SIG-M5 treated with dmso at 0.1 percent for 504 hours (cell line): ENCODE results near the gene BTBD10.
A peak's percentile ranks its signal among the peaks of the same experiment; 100 is the strongest.

Experiments used
- DNase-seq: peaks from one replicate; lab custom pipeline; 2025; ENCODE audit not compliant: unreplicated experiment; lab: John Stamatoyannopoulos, UW

The BTBD10 gene

GRCh38 chr11:13376838-13377237, 86.2 kb downstream of the BTBD10 start:
- DNase-seq: no peak

GRCh38 chr11:13376402-13376801, 86.6 kb downstream of the BTBD10 start:
- DNase-seq: no peak

- DNase-seq: no peak
Observed at GRCh38 chr11:13375798-13376197, 87.2 kb downstream of the BTBD10 start.

- DNase-seq: no peak
Observed at GRCh38 chr11:13373216-13373615, 89.8 kb downstream of the BTBD10 start.

GRCh38 chr11:13368041-13368446, 95.0 kb downstream of the BTBD10 start:
- DNase-seq: no peak

GRCh38 chr11:13367115-13367514, 95.9 kb downstream of the BTBD10 start:
- DNase-seq: no peak

- no peak for DNase-seq
Observed at GRCh38 chr11:13366266-13367026, 96.6 kb downstream of the BTBD10 start.

GRCh38 chr11:13364388-13364787, 98.6 kb downstream of the BTBD10 start:
- no peak for DNase-seq

- no peak for DNase-seq
Observed at GRCh38 chr11:13362596-13363109, 100.4 kb downstream of the BTBD10 start.

- no peak for DNase-seq
Observed at GRCh38 chr11:13358596-13359270, 104.3 kb downstream of the BTBD10 start.

GRCh38 chr11:13357232-13357631, 105.8 kb downstream of the BTBD10 start:
- no peak for DNase-seq

GRCh38 chr11:13355191-13355590, 107.8 kb downstream of the BTBD10 start:
- DNase-seq: no peak

GRCh38 chr11:13354335-13354734, 108.7 kb downstream of the BTBD10 start:
- no peak for DNase-seq

GRCh38 chr11:13352711-13353110, 110.3 kb downstream of the BTBD10 start:
- DNase-seq: no peak

GRCh38 chr11:13349581-13349980, 113.4 kb downstream of the BTBD10 start:
- DNase-seq: no peak

- no peak for DNase-seq
Observed at GRCh38 chr11:13349046-13349445, 114.0 kb downstream of the BTBD10 start.

GRCh38 chr11:13348305-13348704, 114.7 kb downstream of the BTBD10 start:
- DNase-seq: no peak

GRCh38 chr11:13347901-13348300, 115.1 kb downstream of the BTBD10 start:
- no peak for DNase-seq

GRCh38 chr11:13346470-13346869, 116.6 kb downstream of the BTBD10 start:
- DNase-seq: no peak

GRCh38 chr11:13344818-13345217, 118.2 kb downstream of the BTBD10 start:
- no peak for DNase-seq

GRCh38 chr11:13343931-13344717, 118.9 kb downstream of the BTBD10 start:
- DNase-seq: peak; percentile 56

- peak; percentile 8 for DNase-seq
Observed at GRCh38 chr11:13343067-13343466, 120.0 kb downstream of the BTBD10 start.
